GM21737 (cell line): Measurements from ENCODE around the gene PRKAR1B.
"Not testable (repeated sequence)": the region's sequence is repeated elsewhere in the genome, so short reads cannot be mapped to it uniquely, and the experiment has no call there.

ENCODE experiments used
- ATAC-seq: cut with Tn5 transposase; IDR thresholded peaks from one replicate; pipeline ENCODE4 v1.9.1; 2021; ENCODE audit warnings: mild to moderate bottlenecking, moderate library complexity; ENCODE audit not compliant: unreplicated experiment

PRKAR1B gene

DNA sequence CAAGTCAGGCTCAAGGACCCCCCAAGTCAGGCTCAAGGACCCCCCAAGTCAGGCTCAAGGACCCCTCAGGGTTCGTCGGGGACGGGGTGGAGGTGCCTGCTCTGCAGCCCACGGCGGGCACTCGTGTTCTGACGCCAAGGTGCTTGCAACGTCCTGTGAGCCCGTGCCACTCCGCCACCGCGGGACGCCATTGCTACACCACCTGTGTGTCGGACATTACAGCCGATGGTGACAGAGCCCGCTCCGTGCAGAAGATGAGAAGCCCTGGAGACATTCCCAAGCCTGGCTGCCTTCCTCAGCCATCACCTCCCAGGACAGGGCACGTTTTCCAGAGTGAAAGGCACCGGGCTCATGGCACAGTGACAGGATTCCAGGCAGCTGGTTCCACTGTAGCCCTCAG lies 98.3 kb downstream of the PRKAR1B start:
- ATAC-seq: no peak

DNA sequence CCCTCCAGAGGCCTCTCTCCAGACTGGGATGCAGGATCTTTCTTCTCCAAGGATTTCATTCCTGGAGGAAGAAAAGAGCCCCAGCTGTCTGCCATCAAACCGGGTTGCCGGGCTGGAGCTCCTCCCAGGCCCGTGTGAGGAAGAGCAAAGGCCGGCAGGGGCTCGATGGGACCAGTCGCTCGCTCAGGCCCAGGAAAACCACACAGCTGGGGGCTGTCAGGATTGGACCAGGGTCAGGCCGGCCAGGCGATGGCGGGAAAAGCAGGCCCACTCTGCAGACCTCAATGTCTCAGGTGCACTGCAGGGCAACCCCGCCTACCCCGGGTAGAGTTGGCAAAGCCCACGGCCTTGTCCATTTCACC lies 98.7 kb downstream of the PRKAR1B start:
- ATAC-seq: no peak

DNA sequence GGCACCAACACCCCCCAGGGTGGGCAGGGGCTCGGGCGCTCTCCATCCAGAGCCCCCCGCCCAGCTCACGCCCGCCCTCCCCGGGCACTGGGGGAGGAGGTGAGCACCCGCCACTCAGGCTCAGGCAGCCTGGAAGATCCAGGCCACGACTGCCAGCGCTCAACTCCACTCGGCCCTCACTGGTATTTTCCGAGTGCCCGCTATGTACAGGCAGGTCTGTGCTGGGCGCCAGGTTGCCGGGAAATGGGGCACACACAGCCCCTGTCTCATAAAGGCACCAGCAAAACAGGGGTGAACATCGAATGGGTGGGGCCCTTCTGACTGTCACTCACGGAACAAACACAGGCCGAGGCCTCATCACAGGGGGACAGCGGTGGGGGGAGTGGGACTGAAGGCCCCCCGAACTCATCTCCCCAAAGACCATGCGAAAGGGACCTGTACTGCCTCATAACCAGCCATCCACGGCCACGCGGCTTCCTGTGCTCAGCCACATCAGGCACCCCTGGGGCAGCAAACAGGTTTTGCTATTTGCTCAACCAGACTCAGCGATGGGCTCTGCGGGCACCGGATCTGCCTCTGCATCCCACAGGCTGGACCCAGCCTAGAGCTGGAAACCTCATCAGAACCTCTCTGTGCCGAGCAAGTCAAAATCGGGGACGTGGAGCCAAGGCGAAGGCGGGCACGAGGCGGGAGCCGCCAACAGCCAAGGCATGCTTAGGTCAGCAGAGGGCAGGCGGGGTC lies 99.2 kb downstream of the PRKAR1B start:
- no peak for ATAC-seq

DNA sequence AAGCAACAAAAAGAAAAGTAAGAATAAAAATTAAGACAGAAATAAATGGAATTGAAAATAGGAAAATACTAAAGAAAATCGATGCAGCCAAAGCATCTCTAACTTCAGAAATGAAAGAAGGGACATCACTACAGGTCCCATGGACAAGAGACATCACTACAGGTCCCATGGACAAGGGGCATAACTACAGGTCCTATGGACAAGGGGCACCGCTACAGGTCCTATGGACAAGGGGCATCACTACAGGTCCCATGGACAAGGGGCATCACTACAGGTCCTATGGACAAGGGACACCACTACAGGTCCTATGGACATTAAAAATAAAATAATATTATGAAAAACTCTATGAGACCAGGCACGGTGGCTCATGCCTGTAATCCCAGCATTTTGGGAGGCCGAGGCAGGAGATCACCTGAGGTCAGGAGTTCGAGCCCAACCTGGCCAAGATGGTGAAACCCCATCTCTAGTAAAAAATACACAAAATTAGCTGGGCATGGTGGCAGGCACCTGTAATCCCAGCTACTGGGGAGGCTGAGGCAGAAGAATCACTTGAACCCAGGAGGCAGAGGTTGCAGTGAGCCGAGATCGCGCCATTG lies 101.6 kb downstream of the PRKAR1B start:
- ATAC-seq: no peak

DNA sequence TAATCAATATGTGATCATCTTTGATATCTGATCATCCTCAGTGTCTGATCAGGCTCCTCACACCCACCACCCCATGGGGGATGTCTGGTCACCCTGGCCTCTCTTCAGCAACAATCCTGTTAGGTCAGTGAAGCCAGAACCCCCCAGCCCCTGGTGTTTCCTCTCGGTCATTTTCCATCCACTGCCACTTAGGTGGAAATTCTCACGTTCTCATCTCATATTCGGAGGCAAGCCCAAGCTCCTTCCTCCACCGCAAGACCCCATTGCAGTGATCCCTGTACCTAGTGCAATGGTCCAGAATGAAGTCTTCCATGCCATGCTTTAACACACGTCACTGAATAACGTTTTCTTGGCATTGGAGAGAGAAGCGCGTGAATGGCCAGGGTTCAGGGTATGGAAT lies 103.6 kb downstream of the PRKAR1B start:
- no peak for ATAC-seq

DNA sequence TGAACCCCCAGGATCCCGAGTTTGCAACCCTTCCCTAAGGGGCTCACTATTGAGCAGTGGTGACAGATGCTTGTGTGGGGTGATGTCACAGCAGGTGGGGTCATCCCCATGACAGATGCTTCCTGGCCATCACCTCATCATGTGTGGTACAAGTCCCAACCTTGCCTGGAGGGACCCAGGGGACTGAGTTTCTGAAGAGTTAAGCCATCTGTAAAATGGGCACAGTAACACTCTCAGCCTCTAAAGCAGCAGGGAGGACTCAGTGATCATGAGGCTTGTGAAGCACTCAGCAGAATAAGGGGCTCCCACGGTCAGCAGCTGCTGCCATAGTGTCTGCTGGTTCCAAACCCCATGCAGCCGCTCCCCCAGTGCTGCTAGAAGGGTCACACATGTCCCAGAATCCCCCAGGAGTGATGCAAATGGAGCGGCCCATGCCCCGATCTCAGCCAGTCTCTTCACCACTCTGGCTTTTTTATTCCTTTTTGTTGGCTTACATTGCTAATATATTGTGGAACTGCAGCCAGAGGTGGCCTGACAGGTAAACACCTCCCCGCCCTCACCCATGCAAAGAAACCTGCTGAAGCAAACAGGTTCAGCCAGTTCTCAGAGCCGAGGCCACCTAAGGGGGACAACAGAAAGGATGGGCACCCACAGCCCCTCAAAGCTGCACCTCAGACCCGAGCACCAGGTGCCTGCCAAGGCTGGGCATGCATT lies 105.4 kb downstream of the PRKAR1B start:
- no peak for ATAC-seq

DNA sequence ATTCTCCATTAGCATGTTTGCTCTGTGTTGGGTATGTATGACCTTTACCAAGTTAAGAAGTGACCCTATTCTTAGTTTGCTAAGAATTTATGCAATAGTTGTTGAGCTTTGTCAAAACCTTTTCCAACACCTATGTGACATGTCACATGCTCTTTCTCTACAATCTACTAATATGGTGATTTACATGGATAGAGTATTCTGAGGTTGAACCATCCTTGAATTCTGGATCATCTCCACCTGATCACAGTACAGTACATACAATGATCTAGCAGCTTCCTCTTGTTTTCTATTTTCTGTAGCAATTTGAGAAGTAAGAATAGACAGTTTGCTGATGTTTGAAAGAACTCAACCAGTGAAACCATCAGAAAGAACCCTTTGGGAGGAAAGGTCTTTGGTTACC lies 106.2 kb downstream of the PRKAR1B start:
- ATAC-seq: no peak

DNA sequence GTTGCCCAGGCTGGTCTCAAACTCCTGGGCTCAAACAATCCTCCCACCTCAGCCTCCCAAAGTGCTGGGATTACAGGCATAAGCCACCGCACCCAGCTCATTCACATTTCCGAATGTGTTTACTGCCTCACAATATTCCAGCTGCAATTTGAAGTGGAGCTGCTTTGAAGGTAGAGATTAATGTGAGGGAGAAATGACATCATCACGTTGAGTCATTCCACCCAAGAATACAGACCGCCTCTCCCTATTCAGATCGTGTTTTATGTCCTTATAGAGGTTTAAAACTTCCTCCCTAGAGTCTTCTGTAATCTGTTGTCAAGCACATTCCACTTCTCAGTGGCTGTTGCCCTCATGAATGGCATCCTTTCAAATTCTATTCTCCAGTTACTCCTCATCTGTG lies 107.0 kb downstream of the PRKAR1B start:
- ATAC-seq: no peak

DNA sequence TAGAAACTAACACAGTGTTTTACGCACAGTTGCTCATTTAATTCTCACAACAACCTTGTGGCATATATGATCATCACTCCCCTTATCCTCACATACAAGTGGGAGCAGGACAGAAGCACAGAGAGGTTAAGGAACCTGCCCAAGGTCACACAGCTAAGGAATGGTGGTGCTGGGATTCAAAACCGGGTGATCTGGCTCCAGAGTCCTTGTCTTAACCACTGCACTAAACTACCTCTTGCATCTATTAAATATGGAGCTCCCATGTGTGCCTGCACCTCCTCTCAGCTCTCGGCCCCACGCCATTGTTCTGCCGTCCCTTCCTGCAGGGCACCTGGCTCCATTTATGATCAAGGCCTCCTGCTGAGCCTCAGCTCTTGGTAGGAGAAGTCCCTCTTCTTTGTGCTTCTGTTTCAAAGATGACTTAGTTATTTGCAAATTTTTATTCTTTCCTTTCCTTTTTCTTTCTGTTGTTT lies 107.7 kb downstream of the PRKAR1B start:
- ATAC-seq: no peak

DNA sequence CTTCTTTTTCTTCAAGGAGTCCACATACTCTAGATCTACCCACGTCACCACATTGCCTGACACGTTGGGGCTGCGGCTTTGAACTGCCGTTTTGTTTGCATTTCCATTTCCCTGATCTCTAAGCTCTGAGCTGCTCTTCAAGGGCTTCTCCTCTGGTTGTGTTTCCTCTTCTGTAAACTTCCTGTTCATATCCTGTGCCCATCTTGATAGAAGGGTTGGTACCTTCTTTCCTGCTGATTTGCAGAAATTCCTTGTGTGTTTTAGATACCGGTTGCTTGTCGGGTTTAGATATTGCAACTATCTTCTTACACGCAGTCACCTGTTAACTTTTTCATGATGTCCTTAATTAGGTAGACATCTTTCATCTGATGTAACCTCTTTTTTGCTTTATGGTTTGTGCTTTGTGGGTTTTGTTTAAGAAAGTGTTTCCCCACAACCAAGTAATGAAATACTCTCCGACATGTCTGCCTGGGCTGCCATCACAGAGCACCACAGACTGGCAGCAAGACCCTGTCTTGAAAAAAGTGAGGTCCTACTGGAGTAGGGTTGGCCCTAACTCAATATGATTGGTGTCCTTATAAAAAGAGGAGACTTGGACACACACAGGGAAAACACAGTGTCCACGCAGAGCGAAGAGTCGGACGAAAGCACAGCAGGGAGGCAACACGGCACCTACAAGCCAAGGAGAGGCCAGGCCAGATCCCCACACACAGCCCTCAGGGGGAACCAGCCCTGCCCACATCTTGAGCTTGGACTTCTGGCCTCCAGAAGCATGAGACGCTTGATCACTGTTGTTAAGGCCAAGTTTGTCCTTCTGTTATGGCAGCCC lies 108.3 kb downstream of the PRKAR1B start:
- no peak for ATAC-seq

DNA sequence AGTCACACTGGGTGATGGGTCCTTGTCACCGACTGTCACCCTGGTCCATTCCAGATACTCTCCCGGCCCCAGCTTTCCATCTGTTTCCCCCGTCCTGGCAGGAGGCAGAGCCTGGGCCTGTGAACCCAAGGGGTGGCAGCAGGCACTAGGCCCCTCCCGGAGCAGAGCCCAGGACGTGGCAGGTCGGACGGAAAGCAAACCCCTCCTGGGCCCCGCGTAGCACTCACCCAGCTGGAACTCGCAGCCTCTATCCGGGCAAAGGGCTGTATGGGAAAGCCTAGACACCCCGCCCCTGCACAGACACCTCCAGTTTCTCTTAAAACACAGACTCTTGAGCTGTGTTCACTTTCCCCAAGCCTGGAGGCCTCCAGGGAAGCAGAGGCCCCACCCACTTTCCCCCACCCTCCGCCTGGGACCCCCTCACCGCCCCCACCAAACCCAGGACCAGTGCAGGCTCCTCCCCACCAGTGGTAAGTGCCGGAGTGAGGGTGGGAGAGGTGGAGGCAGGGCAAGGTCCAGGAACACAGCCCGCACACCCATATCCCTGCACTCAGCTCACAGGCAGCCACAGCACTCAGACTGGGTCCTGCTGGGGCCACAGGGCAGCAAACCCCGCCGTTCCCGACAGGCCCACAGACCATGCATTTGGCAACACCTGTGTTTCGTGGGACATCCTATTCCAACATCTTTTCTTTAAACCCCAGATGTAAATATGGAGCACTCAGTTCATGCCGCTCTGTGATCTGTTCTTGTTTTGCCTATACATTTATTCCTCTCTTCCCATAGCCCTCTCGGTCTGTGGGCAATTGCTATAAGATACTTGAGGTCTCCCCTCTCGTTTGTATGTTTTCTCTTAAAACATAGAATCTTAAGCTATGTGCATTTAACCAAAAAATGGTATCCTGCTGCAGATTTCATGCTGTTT lies 109.2 kb downstream of the PRKAR1B start:
- no peak for ATAC-seq

DNA sequence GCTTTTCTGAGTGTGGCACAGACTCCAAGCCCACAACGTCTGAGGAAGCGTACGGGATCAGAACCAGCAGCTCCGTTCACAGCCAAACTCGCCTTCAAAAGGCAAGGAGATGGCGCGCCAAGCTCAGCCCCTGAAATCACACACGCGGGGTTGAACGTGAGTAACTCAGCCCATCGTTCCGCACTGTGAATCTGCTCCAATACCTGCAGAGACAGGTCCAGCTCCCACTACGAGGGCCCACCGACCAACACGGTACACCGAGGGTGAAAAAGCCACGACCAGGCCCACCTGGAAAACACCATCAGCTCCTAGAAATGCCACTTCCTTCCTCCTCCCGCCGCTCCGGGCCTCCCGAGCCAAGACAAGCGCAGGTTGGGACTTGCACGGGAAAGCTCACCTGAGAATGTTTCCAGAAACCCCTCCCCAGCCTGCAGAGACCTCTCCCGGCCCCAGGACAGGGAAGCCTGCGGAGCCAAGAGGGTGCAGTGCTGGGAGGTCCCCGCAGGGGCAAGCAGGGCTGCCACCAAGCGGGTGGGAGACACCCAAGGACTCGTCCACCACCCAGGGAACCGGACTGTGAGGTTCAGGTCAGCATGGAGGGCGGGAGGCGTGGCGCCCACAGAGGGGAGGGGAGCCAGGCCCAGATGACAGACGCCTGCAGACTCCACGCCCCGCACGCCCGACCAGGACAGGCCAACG lies 113.5 kb downstream of the PRKAR1B start:
- no peak for ATAC-seq

DNA sequence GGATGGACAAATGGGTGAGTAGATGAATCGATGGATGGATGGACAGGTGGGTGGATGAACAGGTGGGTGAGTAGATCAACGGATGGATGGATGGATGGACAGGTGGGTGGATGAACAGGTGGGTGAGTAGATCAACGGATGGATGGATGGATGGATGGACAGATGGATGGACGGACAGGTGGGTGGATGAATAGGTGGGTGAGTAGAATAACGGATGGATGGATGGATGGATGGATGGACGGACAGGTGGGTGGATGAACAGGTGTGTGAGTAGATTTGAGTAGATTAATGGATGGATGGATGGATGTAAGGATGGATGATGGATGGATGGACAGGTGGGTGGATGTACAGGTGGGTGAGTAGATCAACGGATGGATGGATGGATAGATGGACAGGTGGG lies 115.2 kb downstream of the PRKAR1B start:
- ATAC-seq: not testable (repeated sequence)

DNA sequence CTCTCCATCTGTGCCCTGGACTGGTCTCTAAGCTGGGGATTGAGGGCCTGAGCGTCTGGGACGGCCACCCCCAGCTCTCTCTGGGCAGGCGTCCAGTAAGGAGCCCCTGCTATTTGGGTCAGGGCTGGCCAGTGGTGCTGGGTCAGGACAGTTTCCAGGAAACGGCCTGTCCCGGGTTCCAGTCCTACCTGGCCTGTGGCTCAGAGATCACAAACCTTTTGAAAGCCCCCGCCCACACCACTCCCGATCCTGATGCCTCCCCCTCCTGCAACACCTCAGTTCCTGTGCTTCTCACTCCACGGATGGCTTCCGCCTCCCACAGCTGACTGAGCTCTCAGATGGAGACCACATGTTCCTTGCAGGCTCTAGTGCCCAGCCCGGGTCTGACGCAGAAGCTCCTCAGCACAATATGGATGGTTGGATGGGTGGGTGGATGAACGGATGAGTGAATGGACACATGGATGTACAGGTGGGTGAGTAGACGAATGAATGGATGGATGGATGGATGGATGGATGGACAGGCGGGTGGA lies 115.7 kb downstream of the PRKAR1B start:
- no peak for ATAC-seq

DNA sequence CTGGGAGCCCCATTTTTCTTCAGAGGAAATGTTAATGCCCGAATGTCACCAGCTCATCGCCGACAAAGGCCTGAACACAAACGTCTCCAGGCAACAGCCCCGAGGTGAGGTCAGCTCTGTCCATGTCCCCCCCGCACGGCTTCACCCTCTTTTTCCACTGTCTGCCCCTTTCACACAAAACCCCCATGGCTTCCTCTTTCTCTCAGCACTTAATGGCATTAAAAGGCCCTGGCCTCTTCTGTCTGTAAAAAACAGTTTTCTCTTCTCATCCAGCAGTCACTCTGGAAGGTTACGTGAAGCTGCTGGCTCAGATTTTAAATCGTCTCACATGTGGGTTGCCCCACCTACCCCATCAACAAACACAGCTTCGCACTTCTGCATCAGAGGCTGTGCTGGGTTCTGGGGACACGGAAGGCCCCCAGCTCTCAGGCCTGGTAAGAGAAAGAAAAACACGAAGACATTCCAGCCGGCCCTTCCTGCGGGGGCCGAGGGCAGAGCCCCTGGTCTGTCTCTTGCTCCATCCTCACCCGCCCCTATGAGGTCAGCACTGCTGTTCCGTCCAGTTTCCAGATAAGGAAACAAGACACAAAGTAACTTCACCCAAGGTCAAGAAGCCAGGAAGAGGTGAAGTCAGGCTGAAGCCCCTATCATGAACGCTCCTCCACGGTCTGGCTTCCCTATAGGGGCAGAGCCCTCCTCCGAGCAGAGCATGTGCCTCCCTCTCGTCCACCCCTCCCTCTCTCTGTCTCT lies 116.4 kb downstream of the PRKAR1B start:
- no peak for ATAC-seq

DNA sequence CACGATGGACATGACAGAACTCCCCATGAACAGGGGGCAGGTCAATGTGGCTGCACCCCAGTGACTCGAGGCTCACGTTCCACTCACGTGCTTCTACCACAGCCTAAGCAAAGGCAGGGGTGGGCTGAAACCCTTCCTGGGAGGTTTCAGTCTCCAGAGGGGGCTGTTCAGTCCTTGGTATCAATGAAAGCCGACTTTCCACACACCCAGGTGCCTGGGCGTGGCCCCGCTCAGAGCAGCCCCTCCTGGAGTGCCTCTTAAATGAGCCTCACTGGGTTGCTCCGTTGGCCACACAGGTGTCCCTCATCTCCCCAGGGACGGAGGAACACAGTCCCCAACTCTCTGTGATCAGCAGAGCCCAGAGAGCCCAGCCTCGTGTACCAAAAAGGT lies 116.9 kb downstream of the PRKAR1B start:
- ATAC-seq: no peak

DNA sequence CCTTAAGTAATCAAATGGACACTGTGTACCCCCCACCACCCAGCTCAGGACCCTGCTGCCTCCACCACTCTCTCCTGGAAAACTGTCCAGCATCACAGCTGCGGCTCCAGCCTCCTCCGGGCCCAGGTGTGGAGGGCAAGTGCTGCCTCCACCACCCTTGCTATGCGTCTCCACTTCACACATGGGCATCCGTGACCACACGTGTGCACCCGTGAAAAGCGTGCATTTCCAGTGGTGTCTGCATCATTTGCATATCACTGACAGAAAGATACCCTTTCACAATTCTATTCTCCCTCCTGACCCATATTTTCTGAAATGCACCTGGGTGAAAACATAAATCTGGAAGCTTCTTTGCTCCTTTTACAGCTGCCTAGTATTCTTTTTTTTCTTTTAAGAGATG lies 117.7 kb downstream of the PRKAR1B start:
- ATAC-seq: no peak

DNA sequence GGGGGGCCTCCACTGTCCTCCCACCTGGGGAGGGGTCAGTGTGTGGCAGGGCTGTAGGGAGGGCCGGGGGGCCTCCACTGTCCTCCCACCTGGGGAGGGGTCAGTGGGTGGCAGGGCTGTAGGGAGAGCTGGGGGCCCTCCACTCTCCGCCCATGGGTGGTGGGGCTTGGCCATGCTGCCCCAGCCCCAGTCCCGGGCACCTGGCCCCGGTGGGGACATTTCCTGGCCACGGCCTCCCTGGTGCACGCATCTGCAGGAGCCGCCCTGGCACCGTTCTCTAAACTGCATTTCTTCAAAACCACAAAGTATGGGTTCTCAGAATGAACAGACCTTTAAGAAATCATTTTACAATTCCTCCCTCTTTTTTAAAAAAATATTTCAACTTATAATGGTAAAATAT lies 118.1 kb downstream of the PRKAR1B start:
- no peak for ATAC-seq

DNA sequence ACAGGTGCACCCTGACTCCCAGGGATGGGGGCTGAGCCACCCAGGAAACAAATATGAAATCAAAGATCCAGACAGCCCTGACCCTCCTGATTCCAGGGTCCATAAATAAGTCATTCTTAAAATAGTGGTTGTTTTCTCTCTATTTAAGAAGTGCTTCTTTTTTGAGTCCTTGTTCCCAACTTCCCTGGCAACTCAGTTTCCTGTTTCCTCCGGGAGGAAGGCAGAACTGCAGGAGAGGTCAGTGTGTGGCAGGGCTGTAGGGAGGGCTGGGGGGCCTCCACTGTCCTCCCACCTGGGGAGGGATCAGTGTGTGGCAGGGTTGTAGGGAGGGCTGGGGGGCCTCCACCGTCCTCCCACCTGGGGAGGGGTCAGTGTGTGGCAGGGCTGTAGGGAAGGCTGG lies 118.7 kb downstream of the PRKAR1B start:
- no peak for ATAC-seq
